ENCODE results near the gene TMC6.
"Not testable (repeated sequence)": the region's sequence is repeated elsewhere in the genome, so short reads cannot be mapped to it uniquely, and the experiment has no call there.

TMC6 gene

DNA sequence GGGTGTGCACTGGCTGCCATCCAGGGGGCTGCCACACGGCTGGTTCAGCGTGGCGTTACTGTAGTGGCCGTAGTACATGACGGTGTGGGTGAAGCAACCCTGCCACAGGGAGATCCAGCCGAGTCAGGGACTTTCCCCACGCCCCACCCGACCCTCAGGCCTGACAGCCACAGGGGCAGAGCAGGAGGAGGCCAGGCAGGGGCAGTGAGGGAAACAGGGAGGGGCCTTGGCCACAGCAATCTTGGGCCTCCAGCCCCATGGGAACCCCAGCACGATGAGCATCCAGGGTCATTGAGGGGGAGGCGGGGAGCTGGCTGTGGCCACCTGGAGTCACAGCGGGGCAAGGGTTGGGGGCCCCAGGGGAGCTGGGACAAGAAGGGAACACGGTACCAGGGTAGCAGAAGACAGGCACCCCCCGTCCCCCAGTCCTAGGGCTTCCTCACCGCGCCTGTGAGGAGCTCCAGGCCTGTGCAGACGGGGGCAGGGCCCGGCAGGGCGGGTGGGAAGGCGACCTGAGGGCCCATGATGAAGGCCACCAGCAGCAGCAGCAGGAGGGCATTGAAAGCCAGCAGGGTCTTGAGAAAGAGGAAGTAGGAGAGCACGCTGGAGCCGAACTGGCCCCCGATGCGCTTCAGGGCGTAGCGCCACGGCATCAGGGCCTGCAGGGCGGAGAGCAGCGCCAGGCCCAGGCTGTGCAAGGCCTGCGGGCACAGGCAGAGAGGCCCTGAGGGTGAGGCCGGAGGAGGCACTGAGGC is 4.3 kb downstream of the TMC6 start:
- no peak for DNase-seq (ENCODE audit: low spot score)

DNA sequence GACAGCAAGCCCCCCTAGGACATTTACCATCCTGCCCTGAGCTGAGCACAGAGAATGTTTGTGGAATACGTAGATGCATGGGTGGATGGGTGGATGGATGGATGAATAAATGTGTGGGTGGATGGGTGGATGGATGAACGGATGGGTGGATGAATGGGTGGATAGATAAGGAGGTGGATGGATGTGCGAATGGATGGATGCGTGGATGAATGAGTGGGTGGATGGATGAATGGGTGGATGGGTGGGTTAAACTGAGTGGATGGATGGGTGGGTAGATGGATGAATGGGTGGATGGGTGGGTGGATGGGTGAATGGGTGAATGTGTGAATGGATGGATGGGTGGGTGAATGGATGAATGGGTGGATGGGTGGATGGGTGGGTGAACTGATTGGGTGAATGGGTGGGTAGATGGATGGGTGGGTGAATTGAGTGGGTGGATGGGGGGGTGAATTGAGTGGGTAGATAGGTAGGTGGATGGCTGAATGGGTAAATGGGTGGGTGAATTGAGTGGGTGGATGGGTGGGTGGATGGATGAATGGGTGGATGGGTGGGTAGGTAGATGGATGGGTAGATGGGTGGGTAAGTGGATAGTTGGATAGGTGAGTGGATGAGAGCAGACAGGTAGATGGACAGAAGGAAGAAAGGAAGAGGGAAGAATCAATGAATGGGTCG is 5.2 kb downstream of the TMC6 start:
- DNase-seq (ENCODE audit: low spot score) = no peak

DNA sequence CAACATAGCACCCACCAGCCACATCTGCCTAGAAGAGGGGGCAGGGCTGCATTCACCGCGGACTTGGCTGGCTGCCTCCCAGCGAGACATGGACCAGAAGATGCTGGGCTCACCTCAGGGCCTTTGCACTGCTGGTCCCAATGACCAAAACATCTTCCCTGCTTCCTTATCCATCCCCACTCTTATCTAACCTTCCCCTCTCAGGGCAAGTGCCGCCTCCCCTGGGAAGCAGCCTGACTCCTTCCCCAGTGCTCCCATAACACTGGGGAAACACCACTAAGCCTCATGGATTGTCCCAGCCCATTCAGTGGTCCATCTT is 5.7 kb downstream of the TMC6 start:
- DNase-seq (ENCODE audit: low spot score) = no peak

DNA sequence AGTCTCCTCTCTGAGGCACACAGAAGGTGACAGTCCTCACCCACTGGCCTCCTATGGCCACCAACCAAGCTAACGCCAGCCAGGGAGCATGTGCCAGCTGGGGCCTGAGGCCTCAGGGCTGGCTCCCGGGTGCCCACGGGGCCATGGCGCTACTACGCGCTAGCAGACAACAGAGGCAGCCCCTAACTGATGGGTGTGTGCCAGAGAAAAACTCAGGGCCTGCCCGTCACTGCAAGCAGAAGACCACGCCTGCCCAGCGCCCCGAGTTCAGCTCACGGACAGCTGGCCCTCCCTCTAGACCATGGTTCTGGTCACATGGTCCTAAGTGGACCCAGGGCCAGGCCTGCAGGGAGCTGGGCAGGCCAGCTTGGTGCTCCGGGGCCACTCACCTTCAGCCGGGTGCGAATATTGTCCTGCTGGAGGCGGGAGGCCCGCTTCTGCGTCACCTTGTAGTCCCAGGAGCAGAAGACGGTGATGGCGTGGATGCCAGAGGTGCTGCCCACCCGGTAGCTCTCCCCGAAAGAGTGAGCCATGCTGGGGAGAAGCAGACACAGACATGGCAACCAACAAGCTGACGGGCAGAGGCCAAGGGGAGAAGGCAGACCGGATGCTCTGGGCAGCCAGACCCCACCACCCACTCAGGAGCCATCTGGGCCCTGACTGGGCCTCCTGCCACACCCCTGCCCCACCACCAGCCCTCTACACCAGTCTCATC is 6.2 kb downstream of the TMC6 start:
- no peak for DNase-seq (ENCODE audit: low spot score)

DNA sequence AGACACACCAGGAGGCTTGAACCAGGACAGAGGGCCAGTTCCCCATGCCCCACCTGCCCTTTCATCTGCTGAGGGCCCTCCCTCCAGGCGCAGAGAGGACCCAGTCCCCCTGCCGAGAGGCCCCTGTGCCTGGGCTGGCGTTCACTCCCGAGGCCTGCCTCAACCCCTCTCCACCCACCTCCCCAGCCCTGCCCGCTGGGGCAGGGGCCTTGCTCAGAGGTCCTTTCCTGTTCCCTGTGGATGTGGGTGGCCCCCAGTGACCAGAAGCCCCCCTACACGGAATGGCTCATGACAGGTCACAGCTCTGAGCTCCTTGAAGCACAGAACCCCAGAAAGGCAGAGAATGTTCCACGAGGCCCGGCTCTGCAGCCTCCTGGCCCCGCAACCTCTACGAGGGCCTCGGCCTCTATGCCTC is 6.7 kb downstream of the TMC6 start:
- no peak for DNase-seq (ENCODE audit: low spot score)

DNA sequence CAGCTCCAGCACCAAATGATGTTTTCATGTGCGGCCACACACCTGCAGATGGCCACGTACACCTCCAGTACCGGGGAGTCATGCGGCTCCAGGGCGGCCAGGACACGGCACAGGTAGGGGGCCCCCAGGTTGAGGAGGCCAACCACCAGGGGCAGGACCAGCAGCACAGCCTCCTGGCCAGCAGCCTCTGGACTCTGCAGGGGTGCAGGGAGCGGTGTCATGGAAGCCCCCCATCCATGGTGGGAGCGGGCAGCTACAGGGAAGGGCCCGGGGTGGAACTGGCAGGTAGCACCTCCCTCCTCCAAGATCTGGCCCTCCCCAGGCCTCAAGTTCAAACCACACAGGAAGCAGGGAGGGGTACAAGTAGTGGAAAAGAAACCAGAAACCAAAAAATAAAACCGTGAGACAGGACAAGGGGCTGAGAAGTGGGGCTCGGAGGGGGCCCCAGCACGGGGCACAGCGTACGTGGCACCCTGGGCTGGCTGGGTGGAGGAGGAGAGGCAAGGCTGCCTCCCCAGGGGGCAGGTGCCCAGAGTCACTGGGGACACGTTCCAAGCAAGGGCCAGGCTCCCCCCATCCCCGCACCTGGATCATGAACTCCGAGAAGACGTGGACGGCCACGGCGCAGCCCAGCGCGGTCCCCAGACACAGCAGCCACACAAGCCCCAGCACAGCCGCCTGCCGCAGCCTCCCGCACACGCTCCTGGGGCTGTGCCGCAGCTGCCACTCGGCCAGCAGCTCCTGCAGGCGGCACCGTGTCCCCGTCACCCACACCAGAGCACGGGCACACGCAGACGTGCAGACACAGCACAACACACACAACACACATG is 7.4 kb downstream of the TMC6 start:
- DNase-seq (ENCODE audit: low spot score) = no peak

DNA sequence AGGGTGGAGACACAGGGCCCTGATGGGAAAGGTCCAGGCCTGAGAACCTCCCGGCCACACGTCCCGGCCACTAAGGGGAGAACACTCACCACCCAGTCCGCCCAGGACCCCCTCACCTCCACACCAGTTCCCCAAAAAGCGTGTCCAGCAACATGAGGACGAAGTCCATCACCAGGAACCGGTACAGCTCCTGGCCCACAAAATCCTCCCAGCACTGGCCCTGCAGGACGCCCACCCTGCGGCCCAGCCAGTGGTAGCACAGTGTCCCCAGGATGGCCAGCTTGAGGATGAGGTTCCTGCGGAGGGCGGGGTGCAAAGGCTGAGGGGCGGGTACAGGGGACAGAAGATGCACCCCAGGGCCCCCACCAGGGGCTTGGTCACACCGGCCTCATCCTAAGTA is 8.0 kb downstream of the TMC6 start:
- DNase-seq (ENCODE audit: low spot score) = no peak

DNA sequence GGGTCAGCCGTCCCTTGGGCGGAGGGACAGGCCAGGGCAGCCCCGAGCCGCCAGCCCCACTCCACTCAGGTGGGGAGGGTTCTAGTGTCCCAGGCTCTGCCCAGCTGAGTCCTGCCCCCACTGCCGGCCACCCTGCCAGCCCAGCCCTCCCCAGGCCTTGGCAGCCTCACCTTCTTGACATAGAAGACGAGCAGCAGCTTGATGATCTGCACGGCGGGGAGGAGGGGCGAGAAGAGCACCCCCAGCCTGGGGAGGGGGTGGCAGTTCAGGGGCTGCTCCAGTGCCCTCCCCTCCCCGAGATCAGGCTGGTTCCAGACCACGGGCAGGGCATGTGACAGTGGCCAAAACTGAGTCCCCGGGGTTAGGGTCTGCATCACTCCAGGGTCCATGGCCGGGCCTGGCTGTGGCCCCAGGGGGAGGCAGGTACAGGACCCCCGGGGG is 9.7 kb downstream of the TMC6 start:
- no peak for DNase-seq (ENCODE audit: low spot score)

DNA sequence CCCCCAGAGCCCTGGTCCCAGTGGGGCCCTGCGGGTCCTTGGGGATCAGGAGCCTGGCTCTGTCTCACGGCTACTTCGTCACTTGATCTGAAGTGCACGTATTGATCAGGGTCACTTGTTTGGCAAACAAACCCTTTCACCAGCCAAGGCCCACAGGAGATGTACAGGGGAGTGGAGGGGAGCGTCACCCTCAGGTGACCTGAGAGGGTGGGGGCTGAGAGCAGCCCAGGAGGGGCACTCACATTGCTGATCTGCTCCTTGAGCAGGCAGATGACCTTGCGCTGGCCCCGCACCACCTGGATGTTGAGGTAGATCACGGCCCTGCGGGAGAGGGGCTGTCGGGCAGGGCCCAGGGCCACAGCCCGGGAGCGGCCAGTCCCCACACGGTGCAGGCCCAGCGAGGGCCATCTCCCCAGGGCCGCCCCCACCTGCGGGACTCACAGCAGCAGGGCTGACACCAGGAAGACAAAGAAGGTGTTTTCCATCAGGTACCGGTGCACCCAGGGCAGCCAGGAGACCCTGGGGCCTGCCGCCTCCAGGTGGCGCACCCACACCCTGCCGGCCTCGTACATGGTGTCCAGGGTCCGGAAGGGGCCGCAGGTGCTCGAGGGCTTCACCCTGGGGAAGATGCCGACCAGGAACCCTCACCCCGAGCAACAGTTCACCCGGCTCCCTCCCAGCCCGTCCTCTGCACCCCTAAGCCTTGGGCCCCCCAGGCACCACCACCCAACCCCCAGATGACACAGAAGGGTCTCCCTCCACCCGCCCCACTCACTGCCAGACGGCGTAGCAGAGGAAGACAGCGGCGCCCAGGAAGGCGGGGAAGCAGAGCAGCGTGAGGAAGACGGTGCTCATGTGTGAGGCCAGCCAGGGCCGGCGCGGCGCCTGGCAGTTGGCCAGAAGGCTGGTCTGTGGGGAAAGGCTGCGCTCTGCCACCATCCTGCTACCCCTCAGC is 11.3 kb downstream of the TMC6 start:
- DNase-seq (ENCODE audit: low spot score) = peak; percentile 75

DNA sequence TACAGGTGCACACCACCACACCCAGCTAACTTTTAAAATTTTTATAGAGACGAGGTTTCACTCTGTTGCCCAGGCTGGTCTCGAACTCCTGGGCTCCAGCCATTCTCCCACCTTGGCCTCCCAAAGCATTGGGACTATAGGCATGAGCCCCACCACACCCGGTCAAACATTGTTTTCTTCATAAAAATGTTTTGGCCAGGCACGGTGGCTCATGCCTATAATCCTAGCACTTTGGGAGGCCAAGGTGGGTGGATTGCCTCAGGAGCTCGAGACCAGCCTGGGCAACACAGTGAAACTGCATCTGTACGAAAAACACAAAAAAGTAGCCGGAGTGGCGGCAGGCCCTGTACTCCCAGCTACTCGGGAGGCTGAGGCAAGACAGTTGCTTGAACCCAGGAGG is 12.1 kb downstream of the TMC6 start:
- DNase-seq (ENCODE audit: low spot score) = no peak

DNA sequence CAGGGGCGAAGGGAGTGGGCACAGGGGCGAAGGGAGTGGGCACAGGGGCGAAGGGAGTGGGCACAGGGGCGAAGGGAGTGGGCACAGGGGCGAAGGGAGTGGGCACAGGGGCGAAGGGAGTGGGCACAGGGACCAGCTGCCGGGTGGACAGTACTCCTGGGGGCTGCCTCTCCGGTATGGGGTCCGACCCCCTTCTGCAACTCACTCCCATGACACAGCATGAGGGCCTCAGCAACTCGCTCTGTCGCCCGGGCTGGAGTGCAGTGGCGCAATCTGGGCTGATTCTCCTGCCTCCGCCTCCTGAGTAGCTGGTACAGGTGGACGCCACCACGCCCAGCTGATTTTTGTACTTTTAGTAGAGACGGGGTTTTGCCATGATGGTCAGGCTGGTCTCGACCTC is 12.8 kb downstream of the TMC6 start:
- not testable (repeated sequence) for DNase-seq (ENCODE audit: low spot score)

DNA sequence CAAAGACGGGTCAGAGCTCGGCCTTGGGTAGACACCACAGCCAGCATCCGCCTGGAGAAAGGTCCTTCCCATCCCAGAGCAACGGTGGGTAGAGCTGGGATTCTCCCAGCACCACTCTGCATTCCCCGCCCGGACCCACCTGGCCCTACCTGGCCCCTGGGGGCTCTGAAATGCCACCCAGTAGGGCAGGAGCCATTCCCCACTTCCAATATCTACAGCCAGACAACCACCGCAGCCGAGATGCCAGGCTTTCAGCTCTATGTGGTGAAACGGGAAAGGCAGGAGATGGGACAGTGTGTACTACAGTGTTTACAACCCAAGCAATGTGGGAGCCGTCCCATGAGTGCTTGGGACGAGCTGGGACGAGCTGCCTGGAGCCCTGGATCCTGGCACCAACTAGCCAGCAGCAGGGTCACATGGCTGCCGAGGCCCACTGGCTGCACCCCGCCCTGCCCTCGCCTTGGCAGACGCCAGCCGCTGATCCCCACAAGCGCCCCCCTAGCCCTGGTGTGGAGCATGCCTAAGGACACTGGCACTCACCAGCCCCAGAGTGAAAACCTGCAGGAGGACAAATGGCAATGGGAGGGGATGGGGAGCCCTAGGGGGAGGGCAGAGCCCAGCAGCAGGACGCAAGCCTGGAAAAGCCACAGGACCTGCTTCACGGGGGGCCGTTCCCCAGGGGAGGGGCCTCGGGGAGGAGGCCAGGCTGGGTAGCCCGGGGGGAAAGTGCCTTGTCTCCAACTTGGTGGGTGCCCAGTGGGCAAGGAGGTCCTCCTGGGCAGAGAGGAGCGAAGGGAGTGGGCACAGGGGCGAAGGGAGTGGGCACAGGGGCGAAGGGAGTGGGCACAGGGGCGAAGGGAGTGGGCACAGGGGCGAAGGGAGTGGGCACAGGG is 13.5 kb downstream of the TMC6 start:
- no peak for DNase-seq (ENCODE audit: low spot score)

DNA sequence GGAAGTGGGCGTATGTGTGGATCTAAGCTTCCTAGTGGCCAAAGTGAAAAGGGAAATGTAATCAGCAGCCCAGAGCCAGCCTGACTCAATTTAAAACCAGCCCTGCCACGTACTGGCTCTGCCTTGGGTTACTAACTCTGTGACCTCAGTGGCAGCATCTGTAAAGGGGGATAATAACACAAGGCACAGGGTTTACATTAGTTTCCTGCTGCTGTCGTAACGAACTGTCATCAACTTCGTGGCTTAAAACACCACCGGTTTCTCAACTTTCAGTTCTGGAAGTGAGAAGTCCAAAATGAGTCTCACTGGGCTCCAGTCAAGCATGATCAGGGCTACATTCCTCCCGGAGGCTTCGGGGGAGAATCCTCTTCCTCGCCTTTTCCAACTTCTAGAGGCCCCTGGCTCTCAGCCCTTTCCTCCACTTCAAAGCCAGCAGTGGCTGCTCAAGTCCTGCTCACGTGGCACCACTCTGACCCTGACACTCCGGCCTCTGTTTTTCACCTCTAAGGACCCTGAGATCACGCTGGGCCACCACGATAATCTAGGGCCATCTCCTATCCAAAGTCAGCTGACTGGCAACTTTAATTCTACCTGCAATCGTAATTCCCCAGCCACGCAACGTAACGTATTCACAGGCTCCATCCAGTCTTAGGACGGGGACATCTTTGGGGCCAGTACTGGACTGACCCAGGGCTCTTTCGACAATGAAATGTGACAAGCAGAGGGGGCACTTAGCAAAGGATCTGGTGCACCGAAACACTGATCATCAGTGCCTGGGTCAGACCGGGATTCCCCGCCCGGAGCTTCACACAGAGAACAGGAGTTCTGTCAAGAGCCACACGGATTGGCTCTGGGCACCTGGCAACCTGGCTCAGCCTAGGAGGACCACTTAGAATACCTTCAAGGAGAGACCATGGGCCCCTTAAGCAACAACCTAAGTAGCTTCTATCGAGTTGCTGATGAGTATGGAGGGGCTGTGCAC is 14.5 kb downstream of the TMC6 start:
- no peak for DNase-seq (ENCODE audit: low spot score)

DNA sequence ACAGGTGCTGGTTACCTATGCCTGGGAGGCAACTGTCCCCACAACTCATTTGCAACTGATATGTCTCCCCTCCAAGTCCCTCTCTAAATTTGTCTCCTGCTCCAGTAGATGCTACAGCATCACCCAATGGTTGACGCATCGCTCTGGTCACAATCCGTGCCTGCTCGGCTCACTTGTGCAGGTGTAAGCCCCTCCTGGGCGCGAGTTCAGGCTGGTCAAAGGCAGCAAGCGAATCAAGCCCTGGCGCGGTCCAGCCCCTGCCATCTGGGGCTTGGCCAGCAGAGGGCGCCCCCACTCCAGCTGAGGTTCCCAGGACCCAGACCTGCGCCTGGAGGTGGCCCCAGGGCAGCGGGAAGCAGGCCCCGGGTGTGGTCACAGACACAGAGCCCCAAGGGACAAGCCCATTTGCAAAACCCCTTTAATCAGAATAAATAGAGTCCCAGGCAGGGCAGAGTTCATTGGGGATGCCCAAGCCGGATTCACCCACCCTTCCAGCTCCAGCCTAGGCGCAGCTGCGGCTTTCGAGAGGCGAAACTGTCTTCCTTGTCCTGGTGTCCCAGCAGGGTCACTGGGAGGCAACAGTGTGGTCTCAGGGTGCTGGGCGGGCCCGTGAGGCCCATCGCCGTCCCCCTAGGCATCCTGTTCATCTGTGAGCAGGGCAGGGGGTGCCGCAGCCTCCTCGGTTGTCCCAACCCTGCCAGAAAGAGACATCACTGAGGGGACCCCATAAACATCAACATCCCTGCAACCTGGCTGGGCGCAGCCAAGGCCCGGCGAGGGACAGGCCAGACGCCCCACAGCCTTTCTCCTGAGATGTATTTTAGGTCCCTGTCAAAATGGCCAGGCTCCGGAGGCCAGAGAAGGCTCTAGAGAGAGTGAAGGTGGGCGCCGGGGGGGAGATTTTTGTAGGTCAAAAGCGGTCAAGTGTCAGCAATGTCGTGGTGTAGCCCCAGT is 15.8 kb downstream of the TMC6 start:
- peak; percentile 99 for DNase-seq (ENCODE audit: low spot score)

DNA sequence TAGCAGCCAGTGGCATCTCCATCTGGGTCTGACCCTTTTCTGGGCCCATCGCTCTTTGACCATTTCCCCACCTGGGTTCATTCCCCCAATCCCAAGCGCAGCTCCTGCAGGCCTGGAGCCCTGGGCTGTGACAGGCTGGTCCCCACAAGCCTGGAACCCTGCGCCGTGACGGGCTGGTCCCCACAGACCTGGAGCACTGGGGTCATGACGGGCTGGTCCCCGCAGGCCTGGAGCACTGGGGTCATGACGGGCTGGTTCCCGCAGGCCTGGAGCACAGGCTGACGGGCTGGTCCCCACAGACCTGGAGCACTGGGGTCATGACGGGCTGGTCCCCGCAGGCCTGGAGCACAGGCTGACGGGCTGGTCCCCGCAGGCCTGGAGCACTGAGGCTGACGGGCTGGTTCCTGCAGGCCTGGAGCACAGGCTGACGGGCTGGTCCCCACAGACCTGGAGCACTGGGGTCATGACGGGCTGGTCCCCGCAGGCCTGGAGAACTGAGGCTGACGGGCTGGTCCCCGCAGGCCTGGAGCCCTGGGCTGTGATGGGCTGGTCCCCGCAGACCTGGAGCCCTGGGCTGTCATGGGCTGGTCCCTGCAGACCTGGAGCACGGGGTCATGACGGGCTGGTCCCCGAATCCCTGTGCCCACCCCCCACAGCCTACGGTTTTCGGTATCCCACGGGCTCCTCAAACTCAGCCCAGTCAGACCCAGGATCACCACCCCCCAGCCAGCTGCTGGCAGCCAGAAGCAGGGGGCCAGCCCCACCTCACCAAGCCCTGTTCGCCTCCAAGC is 16.6 kb downstream of the TMC6 start:
- no peak for DNase-seq (ENCODE audit: low spot score)

DNA sequence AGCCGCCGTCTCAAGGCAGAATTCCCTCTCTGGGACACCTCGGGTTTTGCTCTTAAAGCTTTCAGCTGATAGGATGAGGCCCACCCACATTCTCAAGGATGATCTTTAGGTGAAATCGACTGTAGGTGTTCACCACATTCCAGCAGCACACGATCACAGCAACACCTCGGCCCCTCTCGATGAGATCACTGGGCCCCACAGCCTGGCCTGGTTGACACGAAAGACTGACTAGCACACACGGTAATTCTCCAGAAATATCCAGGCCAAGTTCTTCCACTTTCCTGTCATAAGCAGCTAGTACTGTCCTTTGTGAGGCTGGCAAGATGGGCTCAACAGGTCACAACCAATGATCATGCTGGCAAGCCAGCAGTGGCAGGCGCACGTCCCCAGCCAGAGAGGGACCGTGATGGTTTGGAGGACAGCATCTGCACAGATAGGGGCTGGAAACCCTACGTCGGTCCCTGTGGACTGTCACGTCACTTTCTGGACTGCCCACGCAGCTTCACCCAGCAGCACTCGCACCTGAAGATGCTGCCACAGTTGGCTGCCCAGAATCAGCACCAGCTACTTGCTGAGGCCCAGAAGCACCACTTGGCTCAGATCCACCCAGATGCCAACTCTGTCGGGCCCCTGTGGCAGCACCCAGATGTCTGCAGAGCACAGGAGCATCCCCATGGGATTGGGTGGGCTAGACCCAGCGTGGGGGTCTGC is 17.4 kb downstream of the TMC6 start:
- DNase-seq (ENCODE audit: low spot score) = no peak
